GM19452 (cell line): Measurements from ENCODE around the gene ZBTB42.

Experiments used
- ATAC-seq: cut with Tn5 transposase; IDR thresholded peaks from one replicate; pipeline ENCODE4 v1.9.1; 2021; ENCODE audit not compliant: unreplicated experiment

The ZBTB42 gene

GRCh38 chr14:104794631-104794992, 6.3 kb upstream of the ZBTB42 start:
- no peak for ATAC-seq

DNA sequence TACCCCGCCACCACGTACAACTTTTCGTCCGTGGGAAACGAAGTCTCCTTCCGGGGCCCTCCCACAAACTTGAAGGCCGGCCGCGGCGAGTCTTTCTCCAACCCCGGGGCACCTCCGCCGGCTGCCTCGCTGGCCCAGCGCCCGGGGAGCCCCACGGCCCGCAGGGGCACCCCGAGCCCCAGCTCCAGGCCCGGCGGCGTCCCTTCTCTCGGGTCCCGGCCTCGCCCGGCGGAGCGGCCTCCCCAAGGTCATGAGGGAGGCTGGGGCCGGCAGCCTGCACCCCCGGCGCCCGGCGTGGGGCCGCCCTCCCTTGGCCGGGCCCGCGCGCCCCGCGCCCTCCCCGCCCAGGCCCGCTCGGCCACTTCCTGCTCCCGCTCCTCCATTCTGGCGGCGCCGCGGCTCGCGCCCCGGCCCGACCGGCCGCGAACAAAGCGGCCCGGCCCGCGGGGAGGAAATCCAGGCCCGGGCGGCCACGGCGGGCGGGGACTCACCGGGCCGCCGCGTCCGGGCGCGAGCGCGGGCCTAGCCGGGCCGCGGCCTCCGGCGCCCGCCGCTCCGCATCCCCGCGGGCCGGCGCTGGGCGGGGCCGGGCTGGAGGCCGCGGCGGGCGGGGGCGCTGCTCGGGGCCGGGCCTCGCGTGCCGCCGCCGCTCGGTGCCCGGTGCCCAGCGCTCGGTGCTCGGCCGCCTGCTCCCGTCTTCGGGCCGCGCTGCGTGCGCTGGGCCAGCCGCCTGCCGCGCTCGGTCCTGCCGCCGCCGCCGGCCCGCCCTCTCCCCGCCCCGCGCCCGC, 5.7 kb upstream of the ZBTB42 start, which contains the start of gene AKT1:
Gene AKT1 (minus strand): TSS at position 756 of the 788 bp plus-strand sequence. CDS start 3,105 bp downstream, outside the sequence.
- ATAC-seq, result no peak

DNA sequence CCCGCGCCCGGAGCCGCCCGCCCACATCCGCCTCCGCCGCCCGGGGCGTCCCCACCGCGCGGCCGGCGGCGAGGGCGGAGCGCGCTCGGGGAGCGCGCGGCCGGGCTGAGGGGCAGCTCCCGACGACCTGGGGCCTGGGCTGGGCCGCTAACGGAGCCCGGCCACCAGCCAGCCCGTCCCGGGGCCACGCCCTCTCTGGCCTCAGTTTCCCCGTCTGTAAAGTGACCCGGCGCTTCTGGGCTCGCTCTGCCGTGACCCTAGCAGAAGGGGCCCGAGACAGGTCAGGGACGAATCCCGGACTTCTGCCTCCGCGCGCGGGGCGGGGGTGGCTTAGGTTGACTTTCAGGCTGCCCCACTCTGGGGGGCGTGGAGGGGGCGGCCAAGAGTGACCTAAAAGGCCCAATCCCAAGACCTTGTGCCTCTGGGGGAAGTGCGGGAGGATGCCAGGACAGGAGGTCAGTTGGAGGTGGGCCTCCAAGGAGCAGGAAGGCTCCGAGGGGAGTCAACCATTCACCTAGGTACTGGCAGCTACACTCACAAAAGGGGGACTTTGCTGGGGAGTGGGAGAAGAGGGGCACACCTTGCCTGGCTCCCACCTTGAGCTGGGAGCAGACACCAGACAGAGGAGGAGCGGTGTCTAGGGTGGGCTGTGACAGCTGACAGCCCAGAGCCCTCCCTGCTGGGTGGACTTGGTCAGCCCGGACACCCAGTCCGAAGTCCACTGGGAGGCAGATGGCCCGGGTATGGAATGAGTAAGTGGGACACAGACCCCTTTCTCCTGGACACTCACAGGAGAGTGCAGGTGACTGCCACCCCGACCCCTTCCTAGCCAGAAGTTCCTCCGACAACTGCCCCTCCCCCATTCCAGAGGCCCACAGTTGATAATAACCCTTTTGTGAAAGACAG, 4.9 kb upstream of the ZBTB42 start:
- no peak for ATAC-seq

GRCh38 chr14:104796687-104797081, 4.2 kb upstream of the ZBTB42 start:
- no peak for ATAC-seq

- no peak for ATAC-seq
Measured at GRCh38 chr14:104797115-104798044, 3.5 kb upstream of the ZBTB42 start.

DNA sequence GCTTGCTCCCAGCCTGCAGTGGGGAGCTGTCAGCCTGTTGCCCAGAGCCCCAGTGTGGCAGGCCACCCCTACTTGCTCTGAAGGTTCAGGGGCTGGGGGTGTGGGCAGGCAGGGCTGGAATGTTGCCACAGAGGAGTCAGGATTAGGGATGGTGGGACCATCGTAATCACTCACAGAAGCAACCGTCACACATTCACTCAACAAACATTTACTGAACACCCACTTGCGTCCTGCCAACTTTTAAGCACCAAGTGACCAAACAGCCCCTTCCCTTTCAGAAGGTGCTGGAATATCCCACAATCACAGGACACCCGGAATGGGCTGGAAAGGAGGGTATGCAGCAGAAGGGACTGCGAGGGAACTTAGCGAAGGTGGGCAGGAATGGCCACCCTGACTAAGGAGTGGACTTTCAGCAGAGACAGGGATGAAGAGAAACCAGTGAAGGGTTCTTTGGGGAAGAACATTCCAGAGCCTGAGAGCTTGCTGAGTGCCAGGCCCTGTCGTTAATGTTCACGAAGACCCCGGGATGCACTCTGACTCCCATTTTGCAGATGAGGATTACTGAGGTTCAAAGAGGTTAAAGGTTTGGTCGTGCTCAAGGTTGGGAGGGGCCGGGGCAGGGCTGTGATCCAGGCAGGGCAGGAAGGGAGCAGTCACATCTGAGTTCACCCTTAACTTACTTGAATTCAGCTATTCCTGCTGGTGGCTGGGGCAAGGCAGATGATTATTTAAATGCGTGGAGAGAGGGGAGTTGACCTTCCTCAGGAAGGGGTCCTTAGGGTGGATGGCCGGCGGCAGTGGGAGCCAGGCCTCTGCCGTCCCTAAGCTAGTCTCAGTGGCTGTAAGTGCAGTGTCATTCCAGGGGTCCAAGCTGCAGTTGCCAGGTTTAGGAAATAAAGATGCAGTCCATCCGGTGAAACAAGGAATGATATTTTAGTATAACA, 2.3 kb upstream of the ZBTB42 start:
- ATAC-seq, result no peak

DNA sequence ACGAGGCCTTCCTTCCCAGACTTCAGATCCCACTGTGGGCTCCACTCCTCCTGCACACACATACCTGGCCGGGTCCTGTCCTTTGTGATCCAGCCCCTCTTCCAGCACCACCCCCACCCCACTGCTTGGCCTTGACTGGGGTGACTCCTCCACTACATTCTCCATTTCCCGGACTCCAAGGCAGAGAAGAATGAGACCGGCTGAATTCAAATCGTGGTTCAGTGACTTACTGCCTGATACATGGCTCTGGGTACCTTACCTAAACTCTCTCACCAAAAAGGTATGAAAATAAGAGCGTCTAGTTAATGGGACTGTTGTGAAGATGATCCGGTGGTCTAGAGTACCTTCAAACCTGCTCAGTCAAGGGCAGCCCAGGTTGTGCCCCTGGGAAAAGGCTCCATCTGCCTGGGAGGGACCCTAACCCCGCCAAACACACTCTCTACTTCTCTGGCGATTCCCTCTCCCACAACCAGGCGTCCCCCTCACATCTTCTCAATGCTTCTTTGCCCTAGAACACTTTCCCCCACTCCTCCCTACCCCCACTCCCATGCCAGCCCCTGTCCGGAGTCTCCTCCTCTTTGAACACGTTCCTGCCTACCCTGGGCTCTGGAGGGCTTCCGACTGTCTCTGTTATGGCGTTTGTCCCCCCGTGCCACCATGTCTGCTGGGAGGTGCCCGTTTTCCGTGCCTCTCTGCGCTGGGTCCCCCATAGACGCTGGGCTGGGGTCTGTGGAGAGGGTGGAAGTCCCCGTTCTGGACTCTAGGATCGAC, 1.5 kb upstream of the ZBTB42 start:
- no peak for ATAC-seq

- peak; percentile 51 for ATAC-seq
Measured at GRCh38 chr14:104800015-104800770, 708 bp upstream of the ZBTB42 start.

DNA sequence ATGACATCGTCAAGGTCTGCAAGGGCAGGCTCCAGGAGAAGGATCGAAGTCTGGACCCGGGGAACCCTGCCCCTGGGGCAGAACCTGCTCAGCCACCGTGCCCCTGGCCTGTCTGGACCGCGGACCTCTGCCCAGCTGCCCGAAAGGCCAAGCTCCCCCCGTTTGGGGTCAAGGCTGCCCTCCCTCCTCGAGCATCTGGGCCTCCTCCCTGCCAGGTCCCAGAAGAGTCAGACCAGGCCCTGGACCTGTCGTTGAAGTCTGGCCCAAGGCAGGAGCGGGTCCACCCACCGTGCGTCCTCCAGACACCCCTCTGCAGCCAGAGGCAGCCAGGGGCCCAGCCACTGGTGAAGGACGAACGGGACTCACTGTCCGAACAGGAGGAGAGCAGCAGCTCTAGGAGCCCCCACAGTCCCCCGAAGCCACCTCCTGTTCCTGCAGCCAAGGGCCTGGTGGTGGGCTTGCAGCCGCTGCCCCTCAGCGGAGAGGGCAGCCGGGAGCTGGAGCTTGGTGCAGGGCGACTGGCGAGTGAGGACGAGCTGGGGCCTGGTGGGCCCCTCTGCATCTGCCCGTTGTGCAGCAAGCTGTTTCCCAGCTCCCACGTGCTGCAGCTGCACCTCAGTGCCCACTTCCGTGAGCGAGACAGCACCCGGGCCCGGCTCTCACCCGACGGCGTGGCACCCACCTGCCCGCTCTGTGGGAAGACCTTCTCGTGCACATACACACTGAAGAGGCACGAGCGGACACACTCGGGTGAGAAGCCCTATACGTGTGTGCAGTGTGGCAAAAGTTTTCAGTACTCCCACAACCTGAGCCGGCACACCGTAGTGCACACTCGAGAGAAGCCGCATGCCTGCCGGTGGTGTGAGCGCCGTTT, 856 bp downstream of the ZBTB42 start:
- ATAC-seq, result no peak

GRCh38 chr14:104802394-104803184, 1.7 kb downstream of the ZBTB42 start:
- no peak for ATAC-seq

DNA sequence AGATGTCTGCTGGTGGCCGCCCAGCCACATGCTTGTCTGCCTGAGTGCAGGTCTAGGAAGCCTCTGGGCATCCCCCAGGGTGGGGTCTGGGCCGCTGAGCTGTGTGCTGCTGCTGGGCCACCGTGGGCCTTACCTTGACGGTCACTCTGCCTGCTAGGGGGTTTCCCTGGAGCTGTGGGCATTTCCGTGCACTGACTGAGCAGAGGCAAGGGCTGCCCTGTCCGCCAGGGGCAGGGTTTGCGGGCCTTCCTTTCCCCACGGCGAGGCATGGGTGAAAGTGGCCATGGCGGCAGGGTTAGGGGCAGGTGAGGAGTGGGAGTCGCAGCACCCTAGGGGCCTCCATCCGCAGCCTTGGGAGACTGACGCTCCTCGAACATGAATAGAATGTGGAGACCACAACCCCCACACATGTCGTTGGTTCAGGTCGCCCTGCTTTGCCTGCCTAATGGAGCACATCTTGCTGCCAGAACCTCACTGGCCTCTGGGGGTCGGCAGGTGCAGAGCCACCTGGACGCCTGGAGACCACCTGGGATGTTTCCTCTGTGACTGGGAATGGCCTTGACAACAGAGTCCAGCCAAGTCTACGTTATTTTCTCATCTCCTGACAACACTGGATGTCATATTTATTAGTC, 2.5 kb downstream of the ZBTB42 start:
- no peak for ATAC-seq

DNA sequence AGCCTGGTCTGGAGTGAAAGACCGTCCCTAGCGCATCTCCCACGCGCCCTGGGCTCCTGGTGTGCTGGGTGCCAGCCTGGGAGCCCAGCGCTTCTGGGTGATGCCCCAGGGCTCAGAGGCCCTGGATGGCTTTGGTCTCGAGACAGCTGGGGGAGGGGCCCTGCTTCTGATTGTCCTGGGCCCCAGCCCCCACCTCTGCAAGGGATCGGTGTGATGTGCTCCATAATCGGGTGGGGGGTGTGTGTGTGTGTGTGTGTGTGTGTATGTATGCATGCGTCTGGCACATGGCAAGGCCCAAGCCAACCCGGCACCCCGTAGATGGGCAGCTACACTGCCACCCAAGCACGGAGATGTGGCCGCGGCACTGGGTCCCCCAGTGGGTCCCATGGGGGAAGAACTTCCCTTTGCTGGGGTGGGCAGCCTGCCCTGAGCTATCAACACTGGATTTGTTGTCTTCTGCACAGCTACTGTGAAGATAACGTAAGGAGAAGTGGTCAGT, 3.1 kb downstream of the ZBTB42 start:
- ATAC-seq, result no peak

DNA sequence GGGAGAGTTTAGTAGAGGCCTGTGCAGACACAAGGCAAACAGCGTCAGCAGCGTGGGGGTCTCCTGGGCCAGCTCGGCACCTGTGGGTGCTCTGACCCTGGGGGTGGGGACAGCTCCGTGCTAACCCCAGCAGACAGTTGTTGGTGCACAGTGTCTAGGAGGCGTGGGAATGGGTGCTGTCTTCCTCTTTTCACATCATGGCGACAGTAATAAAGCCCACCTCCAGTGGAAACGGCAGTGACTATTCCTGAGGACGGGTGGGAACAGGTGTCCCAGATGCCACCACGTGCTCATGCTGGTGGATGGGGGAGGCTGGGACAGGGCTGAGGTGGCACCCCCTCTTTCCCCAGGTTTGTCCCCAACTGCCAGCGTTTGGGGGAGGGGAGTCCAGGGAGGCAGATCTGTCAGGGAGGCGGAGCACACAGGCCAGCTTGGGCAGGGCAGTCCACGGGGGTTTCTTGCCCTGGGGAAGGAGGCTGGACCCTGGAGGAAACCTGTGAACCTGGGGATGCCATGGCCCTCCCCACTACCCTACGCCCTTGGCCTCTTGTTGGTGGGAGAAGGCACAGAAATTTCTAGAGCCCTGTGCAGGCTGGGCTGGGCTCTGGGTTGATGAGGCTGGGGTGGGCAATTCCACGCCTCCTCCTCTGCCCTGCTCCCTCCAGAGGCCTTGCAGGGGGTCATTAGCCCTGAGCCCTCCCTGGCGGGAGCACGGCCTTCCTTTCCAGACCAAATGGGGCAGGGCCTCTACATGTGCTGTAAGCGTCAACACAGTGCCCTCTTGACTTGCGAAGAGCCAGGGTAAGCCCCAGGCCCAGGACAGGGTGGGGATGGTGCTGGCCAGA, 3.8 kb downstream of the ZBTB42 start:
- ATAC-seq, result no peak

GRCh38 chr14:104805326-104805678, 4.4 kb downstream of the ZBTB42 start:
- no peak for ATAC-seq

DNA sequence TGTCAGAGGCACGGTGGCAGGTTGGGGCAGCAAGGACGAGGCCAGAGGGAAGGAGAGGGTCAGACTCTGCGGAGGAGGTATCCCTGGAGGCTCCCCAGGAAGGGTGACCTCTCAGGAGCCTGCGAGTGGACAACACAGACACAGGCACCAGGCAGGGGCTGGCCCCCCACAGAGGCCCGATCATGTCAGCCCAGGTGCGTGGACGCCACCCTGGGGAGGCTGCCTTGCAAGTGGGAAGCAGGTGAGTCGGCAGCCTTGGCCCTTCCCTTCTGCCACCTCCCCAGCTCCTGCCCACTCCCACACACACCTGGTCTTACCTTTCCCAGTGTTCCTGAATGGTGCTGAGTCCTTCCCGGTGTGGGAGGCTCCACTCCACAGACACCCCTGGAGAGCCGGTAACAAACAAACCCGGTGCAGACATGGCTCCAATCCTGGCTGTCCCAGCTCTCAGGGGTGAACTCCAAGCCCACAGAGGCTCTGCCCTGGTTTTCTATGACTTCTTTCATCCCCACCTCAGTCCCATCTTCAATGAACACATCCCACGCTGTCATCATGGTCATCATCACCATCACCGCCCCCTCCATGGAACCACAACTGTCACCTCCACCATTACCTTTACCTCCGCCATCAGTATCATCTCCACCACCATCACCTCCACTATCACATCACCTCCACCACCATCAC, 5.2 kb downstream of the ZBTB42 start:
- no peak for ATAC-seq
